ENCODE results near the gene PTBP1. TPM values are rescaled to one million over a fixed set of nuclear protein-coding genes. Genes with fewer than 3 reads are reported as not detected.

The PTBP1 gene
- total RNA-seq, 1 donor from 2014 or later: 417 TPM

- no peak overlapping the region for H3K4me3 Mint-ChIP-seq
Measured at GRCh38 chr19:792306-792885, 4.9 kb upstream of the PTBP1 start.

GRCh38 chr19:793806-794205 is 3.4 kb upstream of the PTBP1 start:
- CTCF ChIA-PET: no interaction called here
- peaks cover 8% of the 10 kb centered on the region for H3K4me1 Mint-ChIP-seq
- H3K36me3 Mint-ChIP-seq (ENCODE audit: low read depth): peaks cover 6% of the 10 kb centered on the region
- ATAC-seq (ENCODE audit: low read depth) (no peak), DNase-seq (no peak)
- H3K27me3 Mint-ChIP-seq: peaks cover 12% of the 10 kb centered on the region
- no peak for TF ChIP-seq CTCF (IDR thresholded peaks at IDR 0.05)
- no peak overlapping the region for H3K4me3 Mint-ChIP-seq
- no peaks in the 10 kb centered on the region for H3K9me3 Mint-ChIP-seq
- intact Hi-C loops (cut with micrococcal nuclease): no loop called here
- POLR2A ChIA-PET: no interaction called here
- no peak overlapping the region for H3K27ac Mint-ChIP-seq

More at GRCh38 chr19:792306-792885, 4.9 kb upstream of the PTBP1 start:
- Mint-ChIP-seq H3K27me3 (peaks cover 12% of the 10 kb centered on the region), H3K4me1 (peaks cover 4% of the 10 kb centered on the region), H3K9me3 (no peaks in the 10 kb centered on the region), H3K36me3 (ENCODE audit: low read depth) (peaks cover 4% of the 10 kb centered on the region), H3K27ac (no peak overlapping the region)
- TF ChIP-seq CTCF (IDR thresholded peaks at IDR 0.05): no peak
- POLR2A ChIA-PET: no interaction called here
- CTCF ChIA-PET: no interaction called here
- intact Hi-C loops (cut with micrococcal nuclease): no loop called here
- DNase-seq: no peak
- ATAC-seq (ENCODE audit: low read depth): no peak

- ATAC-seq (ENCODE audit: low read depth) (no peak), DNase-seq (no peak)
- CTCF ChIA-PET: no interaction called here
- H3K4me1 Mint-ChIP-seq: peaks cover 21% of the 10 kb centered on the region
- POLR2A ChIA-PET: interaction anchor here (0.6 kb wide), 1 partner anchor 167 kb away, joined by 7 read pairs; no protein-coding TSS in a partner anchor
- TF ChIP-seq CTCF (IDR thresholded peaks at IDR 0.05): no peak
- intact Hi-C loops (cut with micrococcal nuclease): loop anchor here (5.0 kb wide), 3 partner anchors 112 to 857 kb away; partner anchors contain the start of genes MBD3 and TCF3
- H3K27ac Mint-ChIP-seq: no peak overlapping the region
- H3K27me3 Mint-ChIP-seq: peaks cover 1% of the 10 kb centered on the region
- H3K4me3 Mint-ChIP-seq: peak overlapping the region; percentile 32
- H3K9me3 Mint-ChIP-seq: no peaks in the 10 kb centered on the region
- peaks cover 15% of the 10 kb centered on the region for H3K36me3 Mint-ChIP-seq (ENCODE audit: low read depth)
Measured at GRCh38 chr19:795073-795611, 2.1 kb upstream of the PTBP1 start.

GRCh38 chr19:795691-796581 is 1.3 kb upstream of the PTBP1 start:
- intact Hi-C loops (cut with micrococcal nuclease): loop anchor here (2.0 to 5.0 kb wide), 6 partner anchors 67 to 856 kb away; partner anchors contain the start of genes CDC34, CIRBP, MBD3 and TCF3
- Mint-ChIP-seq H3K9me3 (no peaks in the 10 kb centered on the region), H3K27ac (no peak overlapping the region), H3K4me3 (peak overlapping the region; percentile 89), H3K27me3 (peaks cover 1% of the 10 kb centered on the region), H3K36me3 (ENCODE audit: low read depth) (peaks cover 21% of the 10 kb centered on the region), H3K4me1 (peaks cover 27% of the 10 kb centered on the region)
- no peak for TF ChIP-seq CTCF (IDR thresholded peaks at IDR 0.05)
- CTCF ChIA-PET: no interaction called here
- DNase-seq (no peak), ATAC-seq (ENCODE audit: low read depth) (no peak)
- POLR2A ChIA-PET: interaction anchor here (0.6 to 1.2 kb wide), 3 partner anchors 97 to 168 kb away, joined by 4 to 7 read pairs (median 6); partner anchors contain the start of genes MED16, POLRMT and RNU6-9
